ENCODE results near the gene RGL1.

RGL1 gene

GRCh38 chr1:183958958-183959357, 154.0 kb downstream of the RGL1 start:
- Histone ChIP-seq H3K4me3 (replicated peaks; ENCODE audit: low read depth, low read length) (no peak overlapping the region), H3K27me3 (replicated peaks; ENCODE audit: control insufficient read depth, insufficient read depth, low read length) (no peaks in the 10 kb centered on the region), H3K36me3 (ENCODE audit: control insufficient read depth, insufficient read depth, low read length) (no peaks in the 10 kb centered on the region)
- TF ChIP-seq CTCF (IDR thresholded peaks at IDR 0.05; ENCODE audit: insufficient read depth, low read length, poor library complexity, severe bottlenecking), result no peak
- DNase-seq (ENCODE audit: extremely low read depth, insufficient read length), result no peak

- TF ChIP-seq CTCF (IDR thresholded peaks at IDR 0.05; ENCODE audit: insufficient read depth, low read length, poor library complexity, severe bottlenecking), result no peak
- H3K27me3 ChIP-seq (replicated peaks; ENCODE audit: control insufficient read depth, insufficient read depth, low read length), result no peaks in the 10 kb centered on the region
- no peaks in the 10 kb centered on the region for H3K36me3 ChIP-seq (ENCODE audit: control insufficient read depth, insufficient read depth, low read length)
- H3K4me3 ChIP-seq (replicated peaks; ENCODE audit: low read depth, low read length), result no peak overlapping the region
- no peak for DNase-seq (ENCODE audit: extremely low read depth, insufficient read length)
Observed at GRCh38 chr1:183961132-183961531, 156.2 kb downstream of the RGL1 start.

GRCh38 chr1:183962903-183963302, 158.0 kb downstream of the RGL1 start:
- no peak for TF ChIP-seq CTCF (IDR thresholded peaks at IDR 0.05; ENCODE audit: insufficient read depth, low read length, poor library complexity, severe bottlenecking)
- no peak for DNase-seq (ENCODE audit: extremely low read depth, insufficient read length)
- Histone ChIP-seq H3K27me3 (replicated peaks; ENCODE audit: control insufficient read depth, insufficient read depth, low read length) (no peaks in the 10 kb centered on the region; the same call in 1 of the 2 replicates), H3K36me3 (ENCODE audit: control insufficient read depth, insufficient read depth, low read length) (no peaks in the 10 kb centered on the region), H3K4me3 (replicated peaks; ENCODE audit: low read depth, low read length) (no peak overlapping the region)

- no peaks in the 10 kb centered on the region for H3K36me3 ChIP-seq (ENCODE audit: control insufficient read depth, insufficient read depth, low read length)
- H3K27me3 ChIP-seq (replicated peaks; ENCODE audit: control insufficient read depth, insufficient read depth, low read length), result no peaks in the 10 kb centered on the region; the same call in 1 of the 2 replicates
- TF ChIP-seq CTCF (IDR thresholded peaks at IDR 0.05; ENCODE audit: insufficient read depth, low read length, poor library complexity, severe bottlenecking), result no peak
- H3K4me3 ChIP-seq (replicated peaks; ENCODE audit: low read depth, low read length), result no peak overlapping the region
- no peak for DNase-seq (ENCODE audit: extremely low read depth, insufficient read length)
Observed at GRCh38 chr1:183965726-183966125, 160.8 kb downstream of the RGL1 start.

GRCh38 chr1:183966487-183966886, 161.6 kb downstream of the RGL1 start:
- no peak for DNase-seq (ENCODE audit: extremely low read depth, insufficient read length)
- no peak for TF ChIP-seq CTCF (IDR thresholded peaks at IDR 0.05; ENCODE audit: insufficient read depth, low read length, poor library complexity, severe bottlenecking)
- H3K4me3 ChIP-seq (replicated peaks; ENCODE audit: low read depth, low read length), result no peak overlapping the region
- no peaks in the 10 kb centered on the region; the same call in 1 of the 2 replicates for H3K27me3 ChIP-seq (replicated peaks; ENCODE audit: control insufficient read depth, insufficient read depth, low read length)
- no peaks in the 10 kb centered on the region for H3K36me3 ChIP-seq (ENCODE audit: control insufficient read depth, insufficient read depth, low read length)

- Histone ChIP-seq H3K27me3 (replicated peaks; ENCODE audit: control insufficient read depth, insufficient read depth, low read length) (no peaks in the 10 kb centered on the region; the same call in 1 of the 2 replicates), H3K4me3 (replicated peaks; ENCODE audit: low read depth, low read length) (no peak overlapping the region), H3K36me3 (ENCODE audit: control insufficient read depth, insufficient read depth, low read length) (no peaks in the 10 kb centered on the region)
- TF ChIP-seq CTCF (IDR thresholded peaks at IDR 0.05; ENCODE audit: insufficient read depth, low read length, poor library complexity, severe bottlenecking), result no peak
- DNase-seq (ENCODE audit: extremely low read depth, insufficient read length), result no peak
Observed at GRCh38 chr1:183967914-183968313, 163.0 kb downstream of the RGL1 start.

Measured in GM06990 (cell line).